Activated CD8-positive, alpha-beta T cell treated with anti-CD3 and anti-CD28 coated beads, Interleukin-2, amount 10 ng/mL, durations not matched to agents 7 days and 5 days (primary cell): ENCODE results near the gene DMD. TPM values are rescaled to one million over a fixed set of nuclear protein-coding genes. Genes with fewer than 3 reads are reported as not detected.
"Not testable (repeated sequence)": the region's sequence is repeated elsewhere in the genome, so short reads cannot be mapped to it uniquely, and the experiment has no call there.

Experiments used
- ATAC-seq: fragments of 150-1000 bp; cut with Tn5 transposase; one replicate; pipeline ENCODE4 v1.10.0; 2021; ENCODE audit warnings: moderate library complexity
- CTCF ChIA-PET: fragments of 350-600 bp; sonication (Branson Sonifier 250); formaldehyde crosslinking; loops from one replicate; lab custom pipeline; 2021; ENCODE audit warnings: antibody characterized with exemption; lab: Charles Lee
- POLR2A ChIA-PET: fragments of 350-600 bp; sonication (Branson Sonifier 250); formaldehyde crosslinking; loops from one replicate; lab custom pipeline; 2021; ENCODE audit warnings: antibody characterized with exemption; lab: Charles Lee
- DNase-seq: peaks from one replicate; pipeline ENCODE4 v3.0.0-alpha.2; 2020
- H3K27ac Mint-ChIP-seq: one replicate; pipeline ENCODE4 v1.8.0; 2021; ENCODE audit warnings: mild to moderate bottlenecking, mixed read lengths
- H3K27me3 Mint-ChIP-seq: one replicate; pipeline ENCODE4 v1.8.0; 2021; ENCODE audit warnings: low read depth, mixed read lengths
- H3K36me3 Mint-ChIP-seq: one replicate; pipeline ENCODE4 v1.8.0; 2021; ENCODE audit warnings: low read depth, mixed read lengths
- H3K4me1 Mint-ChIP-seq: one replicate; pipeline ENCODE4 v1.8.0; 2021; ENCODE audit warnings: low read depth, mixed read lengths
- H3K4me3 Mint-ChIP-seq: one replicate; pipeline ENCODE4 v1.8.0; 2021; ENCODE audit warnings: mild to moderate bottlenecking, mixed read lengths
- H3K9me3 Mint-ChIP-seq: one replicate; pipeline ENCODE4 v1.8.0; 2022; ENCODE audit warnings: mixed read lengths; ENCODE audit not compliant: insufficient read depth
- total RNA-seq, 2 experiments: library from RNA; stranded (reverse); gene quantifications; one replicate each; pipeline ENCODE4 v1.2.3, GENCODE V29; 2021

Gene DMD
- total RNA-seq, 2 experiments from 2014 or later: not detected

DNA sequence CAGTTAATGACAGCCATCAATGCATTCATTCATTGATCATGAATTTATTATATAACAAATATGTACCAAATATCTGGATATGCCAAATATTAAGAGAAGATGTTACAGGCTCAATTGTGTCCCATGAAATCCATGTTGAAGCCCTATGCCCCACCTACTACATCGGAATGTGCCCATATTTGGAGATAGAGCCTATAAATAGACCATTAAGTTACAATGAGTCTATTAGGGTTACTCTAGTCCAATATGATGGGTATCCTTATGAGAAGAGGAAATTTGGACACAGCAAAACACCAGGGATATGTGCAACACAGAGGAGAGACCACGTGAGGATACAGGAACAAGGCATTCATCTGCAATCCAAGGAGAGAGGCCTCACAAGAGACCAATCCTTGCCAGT, 634.5 kb downstream of the DMD start:
- H3K4me3 Mint-ChIP-seq: no peak overlapping the region
- no peaks in the 10 kb centered on the region for H3K36me3 Mint-ChIP-seq
- DNase-seq (no peak), ATAC-seq (no peak)
- H3K27me3 Mint-ChIP-seq: no peaks in the 10 kb centered on the region
- CTCF ChIA-PET: no interaction called here
- POLR2A ChIA-PET: no interaction called here
- H3K9me3 Mint-ChIP-seq: no peaks in the 10 kb centered on the region
- H3K27ac Mint-ChIP-seq: no peak overlapping the region
- H3K4me1 Mint-ChIP-seq: no peaks in the 10 kb centered on the region

DNA sequence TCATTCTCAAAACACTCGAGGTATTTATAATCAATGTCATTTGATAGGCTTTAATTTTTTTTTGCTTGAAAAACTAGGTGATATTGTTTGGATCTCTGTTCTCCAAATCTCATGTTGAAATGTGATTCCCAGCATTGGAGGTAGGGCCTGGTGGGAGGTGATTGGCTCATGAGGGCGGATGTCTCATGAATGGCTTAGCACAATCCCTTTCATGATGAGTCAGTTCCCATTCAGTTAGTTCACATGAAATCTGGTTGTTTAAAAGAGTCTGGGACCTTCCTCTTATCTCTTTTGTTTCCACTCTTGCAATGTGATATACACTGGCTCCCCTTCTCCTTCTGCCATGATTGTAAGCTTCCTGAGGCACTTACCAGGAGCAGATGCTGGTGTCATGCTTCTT, 638.7 kb downstream of the DMD start:
- H3K9me3 Mint-ChIP-seq: no peaks in the 10 kb centered on the region

DNA sequence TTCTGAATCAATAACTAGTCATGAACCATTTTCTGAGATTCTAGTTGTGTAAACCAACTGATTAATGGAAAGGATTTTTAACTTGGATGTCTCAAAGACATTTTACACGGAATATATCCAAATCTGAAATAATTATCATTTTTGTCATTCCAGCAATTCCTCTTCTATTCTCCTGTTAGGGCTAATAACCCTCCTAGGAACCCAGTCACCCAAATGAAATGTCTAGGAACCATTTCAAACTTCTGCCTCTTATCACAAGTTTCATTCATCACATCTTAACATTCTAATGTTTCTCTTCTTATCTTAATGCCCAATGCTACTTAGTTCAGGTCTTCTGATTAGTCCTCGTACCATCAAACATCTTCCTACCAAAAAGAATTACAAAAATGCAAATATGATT, 639.8 kb downstream of the DMD start:
- no peaks in the 10 kb centered on the region for H3K9me3 Mint-ChIP-seq
- ATAC-seq (no peak), DNase-seq (no peak)
- no peak overlapping the region for H3K27ac Mint-ChIP-seq
- no peaks in the 10 kb centered on the region for H3K4me1 Mint-ChIP-seq
- H3K4me3 Mint-ChIP-seq: no peak overlapping the region
- no peaks in the 10 kb centered on the region for H3K27me3 Mint-ChIP-seq
- POLR2A ChIA-PET: no interaction called here
- no peaks in the 10 kb centered on the region for H3K36me3 Mint-ChIP-seq
- CTCF ChIA-PET: no interaction called here

More for the DNA sequence above, 638.7 kb downstream of the DMD start:
- ChIA-PET POLR2A (no interaction called here), CTCF (no interaction called here)
- Mint-ChIP-seq H3K27me3 (no peaks in the 10 kb centered on the region), H3K36me3 (no peaks in the 10 kb centered on the region), H3K4me3 (no peak overlapping the region), H3K27ac (no peak overlapping the region), H3K4me1 (no peaks in the 10 kb centered on the region)
- DNase-seq (no peak), ATAC-seq (no peak)

DNA sequence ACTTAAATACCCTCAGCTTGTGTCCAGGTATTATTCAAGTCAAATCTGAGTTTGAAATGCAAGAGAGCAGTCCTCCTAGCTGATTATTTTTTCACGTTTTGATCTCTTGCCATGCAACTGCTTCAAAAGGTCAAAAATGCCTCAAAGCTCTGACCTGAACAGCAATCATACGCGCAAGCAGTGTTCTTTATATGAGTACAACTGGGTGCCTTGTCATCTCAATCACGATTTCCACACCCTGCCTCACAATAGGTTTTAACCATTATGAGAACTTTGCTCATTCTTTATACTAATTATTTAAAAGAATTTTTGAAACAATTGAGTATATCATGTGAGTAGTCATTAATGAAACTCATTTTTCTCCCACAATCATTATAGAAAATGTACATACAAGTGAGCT, 649.1 kb downstream of the DMD start:
- POLR2A ChIA-PET: no interaction called here
- Mint-ChIP-seq H3K36me3 (no peaks in the 10 kb centered on the region), H3K27me3 (no peaks in the 10 kb centered on the region), H3K9me3 (peaks cover 5% of the 10 kb centered on the region), H3K27ac (no peak overlapping the region), H3K4me3 (no peak overlapping the region), H3K4me1 (no peaks in the 10 kb centered on the region)
- ATAC-seq (no peak), DNase-seq (no peak)
- CTCF ChIA-PET: no interaction called here

DNA sequence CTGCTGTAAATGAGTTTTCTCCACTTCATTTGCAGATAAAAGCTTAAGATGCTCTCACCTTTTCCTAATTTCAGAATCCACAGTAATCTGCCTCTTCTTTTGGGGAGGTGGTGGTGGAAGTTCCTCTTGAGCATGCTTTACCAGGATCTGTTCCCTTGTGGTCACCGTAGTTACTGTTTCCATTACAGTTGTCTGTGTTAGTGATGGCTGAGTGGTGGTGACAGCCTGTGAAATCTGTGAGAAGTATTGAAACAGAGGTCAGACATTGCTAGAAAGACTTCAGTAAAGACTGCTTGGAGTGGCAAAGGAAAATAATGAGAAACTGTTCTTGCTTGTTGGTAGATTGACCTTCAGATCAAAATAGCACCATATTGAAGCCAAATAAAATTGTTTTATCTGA, 666.2 kb downstream of the DMD start:
- Mint-ChIP-seq H3K27ac (no peak overlapping the region), H3K4me3 (no peak overlapping the region), H3K27me3 (no peaks in the 10 kb centered on the region), H3K36me3 (no peaks in the 10 kb centered on the region), H3K9me3 (no peaks in the 10 kb centered on the region), H3K4me1 (no peaks in the 10 kb centered on the region)
- CTCF ChIA-PET: no interaction called here
- POLR2A ChIA-PET: no interaction called here
- ATAC-seq (no peak), DNase-seq (no peak)

DNA sequence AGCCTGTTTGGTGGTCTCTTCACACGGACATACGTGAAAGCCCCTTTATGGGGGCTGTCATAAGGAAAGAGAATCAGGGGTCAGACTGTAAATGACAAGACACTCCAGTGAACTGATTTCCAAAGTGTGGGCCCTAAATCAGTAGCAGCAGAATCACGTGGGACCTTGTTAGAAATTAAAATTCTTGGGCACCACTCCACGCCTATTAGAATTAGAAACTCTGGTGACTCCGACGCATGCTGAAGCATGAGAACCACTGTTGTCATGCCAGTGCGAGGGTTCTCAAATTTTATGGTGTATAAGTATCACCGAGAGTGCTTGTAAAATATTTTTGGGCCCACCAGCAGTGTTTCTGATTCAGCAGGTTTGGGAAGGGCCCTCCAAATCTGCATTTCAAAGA, 672.8 kb downstream of the DMD start:
- no peaks in the 10 kb centered on the region for H3K9me3 Mint-ChIP-seq
- H3K4me3 Mint-ChIP-seq: no peak overlapping the region
- no peaks in the 10 kb centered on the region for H3K4me1 Mint-ChIP-seq
- DNase-seq (no peak), ATAC-seq (no peak)
- ChIA-PET POLR2A (no interaction called here), CTCF (no interaction called here)
- H3K27me3 Mint-ChIP-seq: no peaks in the 10 kb centered on the region
- no peak overlapping the region for H3K27ac Mint-ChIP-seq
- no peaks in the 10 kb centered on the region for H3K36me3 Mint-ChIP-seq

DNA sequence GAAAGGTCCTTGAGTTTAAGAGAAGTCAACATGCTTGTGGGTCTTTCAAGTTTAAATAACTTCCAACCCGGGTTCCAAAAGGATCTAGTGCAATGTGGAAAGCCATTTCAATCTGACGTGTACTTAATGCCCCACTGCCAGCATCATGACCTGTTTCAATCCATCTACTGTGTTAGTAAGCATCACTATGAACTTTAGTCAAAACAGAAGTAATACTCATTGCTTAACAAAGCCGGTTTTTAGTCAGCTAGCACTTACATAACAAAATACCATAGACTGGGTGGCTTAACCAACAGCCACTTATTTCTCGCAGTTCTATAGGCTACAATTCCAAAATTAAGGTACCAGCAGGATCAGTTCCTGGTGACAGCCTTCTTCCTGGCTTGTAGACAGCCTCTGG, 677.5 kb downstream of the DMD start:
- Mint-ChIP-seq H3K4me3 (no peak overlapping the region), H3K9me3 (no peaks in the 10 kb centered on the region), H3K36me3 (no peaks in the 10 kb centered on the region), H3K27ac (no peak overlapping the region), H3K4me1 (no peaks in the 10 kb centered on the region), H3K27me3 (no peaks in the 10 kb centered on the region)
- CTCF ChIA-PET: no interaction called here
- DNase-seq (no peak), ATAC-seq (no peak)
- POLR2A ChIA-PET: no interaction called here

DNA sequence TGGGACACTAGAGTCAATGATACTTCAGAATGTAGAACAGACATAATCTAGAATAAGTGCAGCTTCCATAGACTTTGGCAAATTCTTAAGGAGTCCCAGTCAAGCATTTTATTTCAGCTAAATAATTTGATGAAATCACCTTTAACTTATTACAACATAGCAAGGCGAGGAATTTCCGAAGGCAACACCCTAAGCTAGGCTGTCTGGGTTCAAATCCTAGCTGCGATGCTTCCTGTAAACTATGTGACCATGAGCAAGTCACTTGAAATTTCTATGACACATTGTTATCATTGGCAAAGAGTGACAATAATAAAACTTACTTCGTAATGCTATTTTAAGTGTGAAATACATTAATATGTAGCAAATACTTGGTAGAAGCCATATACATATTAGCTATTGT, 679.1 kb downstream of the DMD start:
- no peaks in the 10 kb centered on the region for H3K9me3 Mint-ChIP-seq
- H3K36me3 Mint-ChIP-seq: no peaks in the 10 kb centered on the region
- DNase-seq: no peak
- H3K4me1 Mint-ChIP-seq: no peaks in the 10 kb centered on the region
- no peak for ATAC-seq
- no peak overlapping the region for H3K27ac Mint-ChIP-seq
- ChIA-PET CTCF (no interaction called here), POLR2A (no interaction called here)
- no peaks in the 10 kb centered on the region for H3K27me3 Mint-ChIP-seq
- H3K4me3 Mint-ChIP-seq: no peak overlapping the region

DNA sequence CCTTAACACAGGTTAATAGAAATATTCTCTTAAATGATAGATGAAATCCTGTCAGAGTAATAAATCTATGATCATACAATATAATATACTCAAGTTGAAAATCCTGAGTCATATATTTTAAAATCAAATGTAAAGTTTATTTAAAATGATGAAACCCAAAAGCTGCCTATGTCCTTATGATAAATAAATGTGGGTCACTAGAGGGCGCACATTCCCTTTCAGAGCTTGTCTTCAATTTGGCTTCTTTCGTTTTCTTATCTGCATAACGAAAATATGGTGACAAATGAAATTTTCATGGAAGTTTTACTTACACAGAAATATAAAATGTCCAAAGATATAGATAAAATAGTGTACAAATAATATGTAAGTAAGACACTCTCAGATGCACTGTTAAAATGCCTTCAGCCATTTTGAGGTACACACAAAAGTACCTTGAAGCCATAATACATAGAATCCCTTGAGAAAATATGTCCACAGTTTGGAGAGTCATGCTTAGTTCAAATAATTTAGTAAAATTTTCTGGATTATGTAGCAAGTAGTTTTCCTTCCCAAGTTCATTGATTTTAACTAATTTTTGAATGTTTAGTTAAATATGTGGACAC, 680.4 kb downstream of the DMD start:
- no peaks in the 10 kb centered on the region for H3K36me3 Mint-ChIP-seq
- H3K27ac Mint-ChIP-seq: no peak overlapping the region
- peak; percentile 28 for DNase-seq
- no peak overlapping the region for H3K4me3 Mint-ChIP-seq
- no peaks in the 10 kb centered on the region for H3K9me3 Mint-ChIP-seq
- H3K27me3 Mint-ChIP-seq: no peaks in the 10 kb centered on the region
- POLR2A ChIA-PET: no interaction called here
- ATAC-seq: no peak
- CTCF ChIA-PET: interaction anchor here (1.0 kb wide), 1 partner anchor 123 kb away, joined by 3 read pairs; no protein-coding TSS in a partner anchor
- no peaks in the 10 kb centered on the region for H3K4me1 Mint-ChIP-seq

DNA sequence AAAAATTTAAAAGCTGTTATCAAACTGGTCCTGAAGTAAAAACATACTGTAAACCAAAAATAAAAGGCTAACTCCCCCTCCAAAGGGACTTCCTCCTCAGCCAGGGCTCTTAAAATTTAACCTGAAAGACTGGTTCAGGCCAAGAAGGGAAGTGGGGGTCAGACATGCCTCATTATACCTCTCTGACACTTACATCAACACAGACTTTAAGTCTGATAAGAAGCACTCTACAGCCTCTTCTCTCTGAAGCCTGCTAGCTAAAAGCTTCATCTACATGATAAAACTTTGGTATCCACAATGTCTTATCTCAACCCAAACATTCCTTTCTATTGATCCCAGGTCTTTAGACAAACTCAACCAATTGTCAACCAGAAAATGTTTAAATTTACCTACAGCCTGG, 682.9 kb downstream of the DMD start:
- ATAC-seq, H3K27me3 Mint-ChIP-seq, POLR2A ChIA-PET, DNase-seq, H3K4me3 Mint-ChIP-seq, H3K4me1 Mint-ChIP-seq, CTCF ChIA-PET, H3K9me3 Mint-ChIP-seq, H3K36me3 Mint-ChIP-seq, H3K27ac Mint-ChIP-seq: not testable (repeated sequence)

DNA sequence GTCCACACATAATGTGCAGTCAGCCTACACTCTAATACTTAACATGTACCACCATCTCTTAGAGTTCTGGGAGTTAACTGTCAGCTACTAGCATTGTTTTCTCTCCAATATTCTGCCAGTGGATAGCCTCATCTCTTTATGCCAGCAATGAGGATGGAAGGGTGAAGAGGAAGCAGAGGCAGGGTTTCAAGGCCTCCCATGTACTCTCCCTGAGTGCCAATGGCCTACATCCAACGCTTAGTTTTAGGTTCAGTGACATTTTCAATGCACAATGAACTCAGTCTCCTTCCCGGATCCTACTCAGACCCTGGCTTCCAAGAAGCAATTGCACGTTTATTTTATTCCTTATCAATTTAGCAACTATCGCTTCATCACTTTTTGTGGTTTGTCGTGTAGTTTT, 686.1 kb downstream of the DMD start:
- H3K4me1 Mint-ChIP-seq: no peaks in the 10 kb centered on the region
- ATAC-seq (no peak), DNase-seq (no peak)
- H3K9me3 Mint-ChIP-seq: no peaks in the 10 kb centered on the region
- ChIA-PET POLR2A (no interaction called here), CTCF (no interaction called here)
- no peaks in the 10 kb centered on the region for H3K27me3 Mint-ChIP-seq
- H3K4me3 Mint-ChIP-seq: no peak overlapping the region
- H3K27ac Mint-ChIP-seq: no peak overlapping the region
- no peaks in the 10 kb centered on the region for H3K36me3 Mint-ChIP-seq

DNA sequence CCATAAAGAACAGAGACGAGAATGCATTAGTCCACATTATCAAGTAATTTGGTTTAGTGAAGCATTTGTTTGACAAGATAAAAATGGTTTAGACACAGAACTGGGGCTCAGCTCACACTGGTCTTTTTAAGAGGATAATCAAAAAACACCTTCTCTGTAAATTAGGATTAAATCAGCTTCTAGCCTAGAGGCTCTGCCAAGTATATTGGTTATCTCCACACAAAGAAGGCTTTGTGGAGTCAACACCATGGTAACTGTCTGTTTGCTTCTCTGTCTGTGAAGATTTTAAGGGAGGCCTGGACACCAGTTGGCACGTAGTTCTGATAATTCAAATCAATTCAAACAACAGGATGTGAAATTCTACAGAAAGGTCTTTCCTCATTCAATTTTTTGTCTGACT, 687.0 kb downstream of the DMD start:
- Mint-ChIP-seq H3K27me3 (no peaks in the 10 kb centered on the region), H3K4me1 (no peaks in the 10 kb centered on the region), H3K27ac (no peak overlapping the region), H3K36me3 (no peaks in the 10 kb centered on the region), H3K9me3 (no peaks in the 10 kb centered on the region), H3K4me3 (no peak overlapping the region)
- ATAC-seq: no peak
- ChIA-PET POLR2A (no interaction called here), CTCF (no interaction called here)
- no peak for DNase-seq

DNA sequence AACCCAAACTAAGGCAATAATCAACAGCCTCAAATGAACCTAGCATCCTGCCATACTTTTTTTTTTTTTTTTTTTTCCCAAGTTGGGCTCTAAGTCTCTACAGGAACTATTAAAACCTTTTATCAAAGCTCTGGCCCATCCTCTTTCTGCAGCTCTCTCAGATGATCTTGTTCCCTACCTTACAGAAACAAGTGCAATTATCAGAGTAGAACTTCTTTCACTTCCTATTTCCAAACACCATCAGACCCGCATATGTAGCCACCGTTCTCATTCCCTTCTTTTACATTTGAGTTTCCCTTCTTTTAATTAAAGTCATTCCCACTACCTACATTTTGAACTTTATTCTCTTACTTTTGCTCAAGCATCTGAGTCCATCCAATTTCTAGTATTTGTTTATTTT, 690.6 kb downstream of the DMD start:
- DNase-seq (no peak), ATAC-seq (no peak)
- Mint-ChIP-seq H3K9me3 (no peaks in the 10 kb centered on the region), H3K36me3 (no peaks in the 10 kb centered on the region), H3K27ac (no peak overlapping the region), H3K27me3 (no peaks in the 10 kb centered on the region), H3K4me1 (no peaks in the 10 kb centered on the region), H3K4me3 (no peak overlapping the region)
- POLR2A ChIA-PET: no interaction called here
- CTCF ChIA-PET: no interaction called here
